GM23338 (cell line): ENCODE results near the gene RHBDD2. TPM values are rescaled to one million over a fixed set of nuclear protein-coding genes. Genes with fewer than 3 reads are reported as not detected.
"Not testable (repeated sequence)": the region's sequence is repeated elsewhere in the genome, so short reads cannot be mapped to it uniquely, and the experiment has no call there.

ENCODE experiments used
- ATAC-seq: fragments of 200-7000 bp; cut with Tn5 transposase; 3 replicates; pipeline ENCODE4 v1.9.1; 2020
- DNase-seq: peaks from one replicate; pipeline ENCODE4 v3.0.0-alpha.2; 2015; ENCODE audit warnings: low spot score
- H2AFZ ChIP-seq: fragments of 200-600 bp; sonication (generic); 2 replicates; pipeline ENCODE4 v1.8.0; 2016; ENCODE audit warnings: antibody characterized with exemption, mild to moderate bottlenecking, moderate library complexity
- H3F3A ChIP-seq: fragments of 200-600 bp; sonication (generic); replicated peaks from 2 replicates; pipeline ENCODE4 v1.8.0; 2017; ENCODE audit warnings: antibody characterized with exemption, mixed run types, low read depth
- H3K27ac ChIP-seq: fragments of 200-600 bp; sonication (generic); 2 replicates; pipeline ENCODE4 v1.6.1; 2016; ENCODE audit warnings: low read depth
- H3K27me3 ChIP-seq: fragments of 200-600 bp; sonication (generic); 2 replicates; pipeline ENCODE4 v1.8.0; 2016; ENCODE audit warnings: mild to moderate bottlenecking, mixed run types, moderate library complexity; ENCODE audit not compliant: insufficient read depth
- H3K36me3 ChIP-seq: fragments of 200-600 bp; sonication (generic); 2 replicates; pipeline ENCODE4 v1.8.0; 2016; ENCODE audit warnings: mild to moderate bottlenecking; ENCODE audit not compliant: insufficient read depth
- H3K4me1 ChIP-seq: fragments of 200-600 bp; sonication (generic); 2 replicates; pipeline ENCODE4 v1.8.0; 2016; ENCODE audit warnings: mild to moderate bottlenecking, moderate library complexity; ENCODE audit not compliant: insufficient read depth
- H3K4me2 ChIP-seq: fragments of 200-600 bp; sonication (generic); 2 replicates; pipeline ENCODE4 v1.7.1; 2017; ENCODE audit warnings: mixed run types
- H3K4me3 ChIP-seq: fragments of 200-600 bp; sonication (generic); 2 replicates; pipeline ENCODE4 v1.6.1; 2016; ENCODE audit warnings: mixed run types
- H3K79me2 ChIP-seq: fragments of 200-600 bp; sonication (generic); replicated peaks from 2 replicates; pipeline ENCODE4 v1.8.0; 2017; ENCODE audit warnings: mild to moderate bottlenecking; ENCODE audit not compliant: insufficient read depth
- H3K9me2 ChIP-seq: fragments of 200-600 bp; sonication (generic); 2 replicates; pipeline ENCODE4 v1.8.0; 2017; ENCODE audit not compliant: insufficient read depth
- H4K20me1 ChIP-seq: fragments of 200-600 bp; sonication (generic); replicated peaks from 2 replicates; pipeline ENCODE4 v1.8.0; 2017; ENCODE audit warnings: mild to moderate bottlenecking; ENCODE audit not compliant: insufficient read depth
- H3K27ac Mint-ChIP-seq: 2 replicates; pipeline ENCODE4 v1.8.0; 2020; ENCODE audit warnings: inconsistent platforms, mild to moderate bottlenecking, moderate library complexity, mixed read lengths
- H3K27me3 Mint-ChIP-seq: 3 replicates; pipeline ENCODE4 v1.8.0; 2022; ENCODE audit warnings: low read depth, mild to moderate bottlenecking, moderate library complexity, mixed read lengths, inconsistent platforms; ENCODE audit not compliant: insufficient read depth, poor library complexity
- H3K36me3 Mint-ChIP-seq: 3 replicates; pipeline ENCODE4 v1.8.0; 2021; ENCODE audit warnings: low read depth, mild to moderate bottlenecking, inconsistent platforms, moderate library complexity, mixed read lengths
- H3K4me1 Mint-ChIP-seq: 3 replicates; pipeline ENCODE4 v1.8.0; 2020; ENCODE audit warnings: mild to moderate bottlenecking, inconsistent platforms, mixed read lengths
- H3K4me3 Mint-ChIP-seq: 3 replicates; pipeline ENCODE4 v1.8.0; 2021; ENCODE audit warnings: moderate library complexity, mild to moderate bottlenecking, inconsistent platforms, mixed read lengths
- H3K9me3 Mint-ChIP-seq: 3 replicates; pipeline ENCODE4 v1.8.0; 2020; ENCODE audit warnings: moderate library complexity, mild to moderate bottlenecking, inconsistent platforms, mixed read lengths
- STAT1 ChIP-seq: IDR thresholded peaks from one replicate; pipeline ENCODE4 v1.6.1; 2016; ENCODE audit warnings: antibody characterized with exemption; ENCODE audit not compliant: unreplicated experiment
- polyA plus RNA-seq: library from polyadenylated mRNA; unstranded; fragments of >200 nt; fragmentation: Nextera tagmentation; extraction: Ambion mirVana; gene quantifications from 2 replicates; pipeline ENCODE4 v1.2.1, GENCODE V29; 2016
- total RNA-seq: library from RNA; depleted of rRNA; stranded (reverse); fragments of >200 nt; shearing (Covaris generic); gene quantifications from 2 replicates; pipeline ENCODE4 v1.2.3, GENCODE V29; 2014
- TF ChIP-seq, protein P1 (sequence below): fragments of 250-450 bp; sonication (Bioruptor Pico); IDR thresholded peaks from 2 replicates; pipeline ENCODE4 v1.5.0; 2020; ENCODE audit warnings: mild to moderate bottlenecking, moderate library complexity
- TF ChIP-seq, protein P2 (sequence below): IDR thresholded peaks from 2 replicates; pipeline ENCODE4 v1.6.1; 2016; ENCODE audit warnings: antibody characterized with exemption

RHBDD2 gene
- total and polyA plus RNA-seq, 2 experiments from 2014 or later: 23.1 to 25.7 TPM

DNA sequence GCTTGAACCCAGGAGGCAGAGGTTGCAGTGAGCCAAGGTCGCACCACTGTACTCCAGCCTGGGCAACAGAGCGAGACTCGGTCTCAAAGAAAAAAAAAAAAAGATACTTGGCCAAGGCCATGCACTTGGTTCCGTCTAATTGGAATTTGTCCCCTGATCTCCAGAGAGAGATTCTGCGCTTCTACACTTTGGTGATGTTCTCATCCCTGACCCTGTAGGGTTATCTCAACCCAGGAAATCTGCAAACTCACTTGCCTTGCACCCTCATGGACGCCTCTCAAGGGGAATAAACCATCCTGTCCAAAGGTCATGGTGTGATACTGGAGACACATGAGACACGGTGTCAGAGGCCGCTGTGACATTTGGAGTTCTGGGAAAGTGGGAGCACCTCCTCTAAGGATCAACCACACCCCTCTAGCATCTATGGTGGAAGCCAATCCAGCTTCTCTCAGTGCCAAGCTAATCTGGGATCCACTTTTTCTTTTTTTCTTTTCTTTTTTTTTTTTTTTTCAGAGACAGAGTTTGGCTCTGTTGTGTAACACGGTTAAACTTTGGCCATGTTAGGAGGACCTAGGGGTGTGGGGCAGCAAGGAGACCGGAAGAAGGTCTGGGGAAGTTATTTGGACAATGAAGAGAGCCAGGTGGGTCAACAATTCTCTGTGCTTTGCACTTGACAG is 28.3 kb downstream of the RHBDD2 start (continued):
- TF ChIP-seq, protein P1, sequence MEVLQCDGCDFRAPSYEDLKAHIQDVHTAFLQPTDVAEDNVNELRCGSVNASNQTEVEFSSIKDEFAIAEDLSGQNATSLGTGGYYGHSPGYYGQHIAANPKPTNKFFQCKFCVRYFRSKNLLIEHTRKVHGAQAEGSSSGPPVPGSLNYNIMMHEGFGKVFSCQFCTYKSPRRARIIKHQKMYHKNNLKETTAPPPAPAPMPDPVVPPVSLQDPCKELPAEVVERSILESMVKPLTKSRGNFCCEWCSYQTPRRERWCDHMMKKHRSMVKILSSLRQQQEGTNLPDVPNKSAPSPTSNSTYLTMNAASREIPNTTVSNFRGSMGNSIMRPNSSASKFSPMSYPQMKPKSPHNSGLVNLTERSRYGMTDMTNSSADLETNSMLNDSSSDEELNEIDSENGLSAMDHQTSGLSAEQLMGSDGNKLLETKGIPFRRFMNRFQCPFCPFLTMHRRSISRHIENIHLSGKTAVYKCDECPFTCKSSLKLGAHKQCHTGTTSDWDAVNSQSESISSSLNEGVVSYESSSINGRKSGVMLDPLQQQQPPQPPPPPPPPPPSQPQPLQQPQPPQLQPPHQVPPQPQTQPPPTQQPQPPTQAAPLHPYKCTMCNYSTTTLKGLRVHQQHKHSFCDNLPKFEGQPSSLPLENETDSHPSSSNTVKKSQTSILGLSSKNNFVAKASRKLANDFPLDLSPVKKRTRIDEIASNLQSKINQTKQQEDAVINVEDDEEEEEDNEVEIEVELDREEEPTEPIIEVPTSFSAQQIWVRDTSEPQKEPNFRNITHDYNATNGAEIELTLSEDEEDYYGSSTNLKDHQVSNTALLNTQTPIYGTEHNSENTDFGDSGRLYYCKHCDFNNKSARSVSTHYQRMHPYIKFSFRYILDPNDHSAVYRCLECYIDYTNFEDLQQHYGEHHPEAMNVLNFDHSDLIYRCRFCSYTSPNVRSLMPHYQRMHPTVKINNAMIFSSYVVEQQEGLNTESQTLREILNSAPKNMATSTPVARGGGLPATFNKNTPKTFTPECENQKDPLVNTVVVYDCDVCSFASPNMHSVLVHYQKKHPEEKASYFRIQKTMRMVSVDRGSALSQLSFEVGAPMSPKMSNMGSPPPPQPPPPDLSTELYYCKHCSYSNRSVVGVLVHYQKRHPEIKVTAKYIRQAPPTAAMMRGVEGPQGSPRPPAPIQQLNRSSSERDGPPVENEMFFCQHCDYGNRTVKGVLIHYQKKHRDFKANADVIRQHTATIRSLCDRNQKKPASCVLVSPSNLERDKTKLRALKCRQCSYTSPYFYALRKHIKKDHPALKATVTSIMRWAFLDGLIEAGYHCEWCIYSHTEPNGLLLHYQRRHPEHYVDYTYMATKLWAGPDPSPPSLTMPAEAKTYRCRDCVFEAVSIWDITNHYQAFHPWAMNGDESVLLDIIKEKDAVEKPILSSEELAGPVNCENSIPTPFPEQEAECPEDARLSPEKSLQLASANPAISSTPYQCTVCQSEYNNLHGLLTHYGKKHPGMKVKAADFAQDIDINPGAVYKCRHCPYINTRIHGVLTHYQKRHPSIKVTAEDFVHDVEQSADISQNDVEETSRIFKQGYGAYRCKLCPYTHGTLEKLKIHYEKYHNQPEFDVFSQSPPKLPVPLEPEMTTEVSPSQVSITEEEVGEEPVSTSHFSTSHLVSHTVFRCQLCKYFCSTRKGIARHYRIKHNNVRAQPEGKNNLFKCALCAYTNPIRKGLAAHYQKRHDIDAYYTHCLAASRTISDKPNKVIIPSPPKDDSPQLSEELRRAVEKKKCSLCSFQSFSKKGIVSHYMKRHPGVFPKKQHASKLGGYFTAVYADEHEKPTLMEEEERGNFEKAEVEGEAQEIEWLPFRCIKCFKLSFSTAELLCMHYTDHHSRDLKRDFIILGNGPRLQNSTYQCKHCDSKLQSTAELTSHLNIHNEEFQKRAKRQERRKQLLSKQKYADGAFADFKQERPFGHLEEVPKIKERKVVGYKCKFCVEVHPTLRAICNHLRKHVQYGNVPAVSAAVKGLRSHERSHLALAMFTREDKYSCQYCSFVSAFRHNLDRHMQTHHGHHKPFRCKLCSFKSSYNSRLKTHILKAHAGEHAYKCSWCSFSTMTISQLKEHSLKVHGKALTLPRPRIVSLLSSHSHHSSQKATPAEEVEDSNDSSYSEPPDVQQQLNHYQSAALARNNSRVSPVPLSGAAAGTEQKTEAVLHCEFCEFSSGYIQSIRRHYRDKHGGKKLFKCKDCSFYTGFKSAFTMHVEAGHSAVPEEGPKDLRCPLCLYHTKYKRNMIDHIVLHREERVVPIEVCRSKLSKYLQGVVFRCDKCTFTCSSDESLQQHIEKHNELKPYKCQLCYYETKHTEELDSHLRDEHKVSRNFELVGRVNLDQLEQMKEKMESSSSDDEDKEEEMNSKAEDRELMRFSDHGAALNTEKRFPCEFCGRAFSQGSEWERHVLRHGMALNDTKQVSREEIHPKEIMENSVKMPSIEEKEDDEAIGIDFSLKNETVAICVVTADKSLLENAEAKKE: no peak
- TF ChIP-seq, protein P2, sequence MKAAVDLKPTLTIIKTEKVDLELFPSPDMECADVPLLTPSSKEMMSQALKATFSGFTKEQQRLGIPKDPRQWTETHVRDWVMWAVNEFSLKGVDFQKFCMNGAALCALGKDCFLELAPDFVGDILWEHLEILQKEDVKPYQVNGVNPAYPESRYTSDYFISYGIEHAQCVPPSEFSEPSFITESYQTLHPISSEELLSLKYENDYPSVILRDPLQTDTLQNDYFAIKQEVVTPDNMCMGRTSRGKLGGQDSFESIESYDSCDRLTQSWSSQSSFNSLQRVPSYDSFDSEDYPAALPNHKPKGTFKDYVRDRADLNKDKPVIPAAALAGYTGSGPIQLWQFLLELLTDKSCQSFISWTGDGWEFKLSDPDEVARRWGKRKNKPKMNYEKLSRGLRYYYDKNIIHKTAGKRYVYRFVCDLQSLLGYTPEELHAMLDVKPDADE: no peak
- TF ChIP-seq STAT1: no peak

DNA sequence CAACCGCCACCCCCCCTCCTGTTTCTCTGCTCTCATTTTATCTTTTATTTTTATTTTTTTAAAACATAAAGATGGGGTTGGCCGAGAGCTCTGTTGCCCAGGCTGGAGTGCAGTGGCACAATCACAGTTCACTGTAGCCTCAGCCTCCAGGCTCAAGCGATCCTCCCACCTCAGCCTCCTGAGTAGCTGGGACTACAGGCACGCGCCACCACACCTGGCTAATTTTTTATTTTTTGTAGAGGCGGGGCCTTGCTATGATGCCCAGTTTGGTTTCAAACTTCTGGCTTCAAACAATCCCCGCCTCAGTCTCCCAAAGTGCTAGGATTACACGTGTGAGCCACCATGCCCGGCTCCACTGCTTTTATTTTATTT is 28.8 kb downstream of the RHBDD2 start:
- H4K20me1 ChIP-seq, H3K36me3 Mint-ChIP-seq, H3K4me2 ChIP-seq, H3K36me3 ChIP-seq, H3K27ac Mint-ChIP-seq, DNase-seq, H3F3A ChIP-seq, H2AFZ ChIP-seq, H3K27me3 Mint-ChIP-seq, H3K79me2 ChIP-seq, H3K9me3 Mint-ChIP-seq, H3K4me3 ChIP-seq, H3K27me3 ChIP-seq, ATAC-seq, H3K4me1 Mint-ChIP-seq, H3K4me3 Mint-ChIP-seq, H3K9me2 ChIP-seq, H3K27ac ChIP-seq, H3K4me1 ChIP-seq: not testable (repeated sequence)
